Measurements from ENCODE around the gene STMN1. TPM values are rescaled to one million over a fixed set of nuclear protein-coding genes. Genes with fewer than 3 reads are reported as not detected.

Gene STMN1
- total and polyA plus RNA-seq, 10 of the 15 experiments (the other 5 are each of a cell fraction or from before 2014, with no cell fraction given), result 220 to 1,272 (median 603) TPM

DNA sequence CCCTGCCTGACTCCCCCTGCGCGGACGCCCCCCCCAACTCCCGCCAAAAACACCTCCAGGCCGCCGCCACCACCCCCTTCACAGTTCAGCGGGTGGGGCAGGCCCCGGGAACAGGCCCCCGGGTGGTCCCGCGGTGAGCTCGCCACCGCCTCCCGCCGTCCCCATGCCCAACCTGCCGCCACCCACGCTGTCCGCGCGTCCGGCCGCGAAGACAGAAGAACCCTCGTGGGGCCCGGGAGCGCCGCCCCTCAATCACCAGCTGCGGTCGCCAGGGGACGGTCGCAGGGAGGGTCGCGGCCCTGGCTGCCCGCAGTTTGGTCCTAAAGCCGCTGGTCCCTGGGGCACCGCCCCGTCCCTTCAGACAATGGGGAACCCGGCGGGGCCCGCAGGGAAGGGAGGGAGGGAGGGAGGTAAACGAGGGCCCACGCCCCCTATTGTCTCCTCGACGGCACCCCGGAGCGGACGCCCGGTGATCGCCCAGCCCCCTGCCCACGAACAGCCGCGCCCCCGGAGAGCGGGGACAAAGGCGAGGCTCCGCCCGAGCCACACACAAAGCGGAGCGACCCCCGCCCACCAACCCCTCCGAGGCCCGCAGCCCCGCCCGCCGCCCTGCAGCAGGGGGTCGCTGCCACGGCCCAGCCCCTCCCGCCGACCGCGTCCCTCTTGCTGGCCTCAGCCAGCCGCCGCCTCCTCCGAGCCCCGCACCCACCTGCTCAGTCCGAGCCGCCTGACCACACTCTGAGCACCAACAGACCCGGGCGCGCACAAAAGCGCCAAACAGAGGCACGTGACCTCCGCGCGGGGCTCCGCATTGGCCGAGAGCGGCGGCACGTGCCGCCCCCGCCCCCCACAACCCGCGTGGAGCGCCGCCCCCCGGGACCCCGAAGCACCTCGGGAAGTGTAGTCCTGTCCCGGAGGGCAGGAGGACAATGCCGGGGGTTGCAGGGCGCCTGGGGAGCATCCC lies at the start of gene STMN1 (continued):
- TF ChIP-seq TAF1 (IDR thresholded peaks at IDR 0.05; ENCODE audit: borderline replicate concordance, low read depth, low read length), result peak; percentile 76; the same call in 1 of the 2 replicates
- no peak for TF ChIP-seq NRF1 (conservative IDR thresholded peaks at IDR 0.05; ENCODE audit: low read depth, low read length)
- TF ChIP-seq LARP7 (IDR thresholded peaks at IDR 0.05), result no peak
- TF ChIP-seq STAT1 (conservative IDR thresholded peaks at IDR 0.05), result no peak
- peak; percentile 56; the same call in 1 of the 2 replicates for TF ChIP-seq CHD2 (IDR thresholded peaks at IDR 0.05; ENCODE audit: borderline replicate concordance, low read depth, low read length)
- TF ChIP-seq ZNF384 (IDR thresholded peaks at IDR 0.05; ENCODE audit: borderline replicate concordance, low read depth, low read length), result no peak
- TF ChIP-seq SIX5 (IDR thresholded peaks at IDR 0.05; ENCODE audit: low read depth, low read length, severe bottlenecking), result peak; percentile 79
- TF ChIP-seq MXI1 (IDR thresholded peaks at IDR 0.05; ENCODE audit: low read depth, low read length), result 0 out of 2 replicates have a peak, but pooled peaks have one; percentile 13
- no peak for TF ChIP-seq SRF (IDR thresholded peaks at IDR 0.05; ENCODE audit: low read depth in 2 of 2, low read length in 2 of 2)
- peak; percentile 80; the same call in 1 of the 2 replicates for TF ChIP-seq SMAD5 (IDR thresholded peaks at IDR 0.05; ENCODE audit: low read depth)
- TF ChIP-seq, protein P1, sequence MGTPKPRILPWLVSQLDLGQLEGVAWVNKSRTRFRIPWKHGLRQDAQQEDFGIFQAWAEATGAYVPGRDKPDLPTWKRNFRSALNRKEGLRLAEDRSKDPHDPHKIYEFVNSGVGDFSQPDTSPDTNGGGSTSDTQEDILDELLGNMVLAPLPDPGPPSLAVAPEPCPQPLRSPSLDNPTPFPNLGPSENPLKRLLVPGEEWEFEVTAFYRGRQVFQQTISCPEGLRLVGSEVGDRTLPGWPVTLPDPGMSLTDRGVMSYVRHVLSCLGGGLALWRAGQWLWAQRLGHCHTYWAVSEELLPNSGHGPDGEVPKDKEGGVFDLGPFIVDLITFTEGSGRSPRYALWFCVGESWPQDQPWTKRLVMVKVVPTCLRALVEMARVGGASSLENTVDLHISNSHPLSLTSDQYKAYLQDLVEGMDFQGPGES (IDR thresholded peaks at IDR 0.05), result 0 out of 2 replicates have a peak, but pooled peaks have one; percentile 47
- TF ChIP-seq, protein P2, sequence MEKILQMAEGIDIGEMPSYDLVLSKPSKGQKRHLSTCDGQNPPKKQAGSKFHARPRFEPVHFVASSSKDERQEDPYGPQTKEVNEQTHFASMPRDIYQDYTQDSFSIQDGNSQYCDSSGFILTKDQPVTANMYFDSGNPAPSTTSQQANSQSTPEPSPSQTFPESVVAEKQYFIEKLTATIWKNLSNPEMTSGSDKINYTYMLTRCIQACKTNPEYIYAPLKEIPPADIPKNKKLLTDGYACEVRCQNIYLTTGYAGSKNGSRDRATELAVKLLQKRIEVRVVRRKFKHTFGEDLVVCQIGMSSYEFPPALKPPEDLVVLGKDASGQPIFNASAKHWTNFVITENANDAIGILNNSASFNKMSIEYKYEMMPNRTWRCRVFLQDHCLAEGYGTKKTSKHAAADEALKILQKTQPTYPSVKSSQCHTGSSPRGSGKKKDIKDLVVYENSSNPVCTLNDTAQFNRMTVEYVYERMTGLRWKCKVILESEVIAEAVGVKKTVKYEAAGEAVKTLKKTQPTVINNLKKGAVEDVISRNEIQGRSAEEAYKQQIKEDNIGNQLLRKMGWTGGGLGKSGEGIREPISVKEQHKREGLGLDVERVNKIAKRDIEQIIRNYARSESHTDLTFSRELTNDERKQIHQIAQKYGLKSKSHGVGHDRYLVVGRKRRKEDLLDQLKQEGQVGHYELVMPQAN (conservative IDR thresholded peaks at IDR 0.05), result peak; percentile 80
- peak; percentile 96 for TF ChIP-seq POLR2A (IDR thresholded peaks at IDR 0.05; ENCODE audit: low read depth, low read length)
- TF ChIP-seq, protein P3, sequence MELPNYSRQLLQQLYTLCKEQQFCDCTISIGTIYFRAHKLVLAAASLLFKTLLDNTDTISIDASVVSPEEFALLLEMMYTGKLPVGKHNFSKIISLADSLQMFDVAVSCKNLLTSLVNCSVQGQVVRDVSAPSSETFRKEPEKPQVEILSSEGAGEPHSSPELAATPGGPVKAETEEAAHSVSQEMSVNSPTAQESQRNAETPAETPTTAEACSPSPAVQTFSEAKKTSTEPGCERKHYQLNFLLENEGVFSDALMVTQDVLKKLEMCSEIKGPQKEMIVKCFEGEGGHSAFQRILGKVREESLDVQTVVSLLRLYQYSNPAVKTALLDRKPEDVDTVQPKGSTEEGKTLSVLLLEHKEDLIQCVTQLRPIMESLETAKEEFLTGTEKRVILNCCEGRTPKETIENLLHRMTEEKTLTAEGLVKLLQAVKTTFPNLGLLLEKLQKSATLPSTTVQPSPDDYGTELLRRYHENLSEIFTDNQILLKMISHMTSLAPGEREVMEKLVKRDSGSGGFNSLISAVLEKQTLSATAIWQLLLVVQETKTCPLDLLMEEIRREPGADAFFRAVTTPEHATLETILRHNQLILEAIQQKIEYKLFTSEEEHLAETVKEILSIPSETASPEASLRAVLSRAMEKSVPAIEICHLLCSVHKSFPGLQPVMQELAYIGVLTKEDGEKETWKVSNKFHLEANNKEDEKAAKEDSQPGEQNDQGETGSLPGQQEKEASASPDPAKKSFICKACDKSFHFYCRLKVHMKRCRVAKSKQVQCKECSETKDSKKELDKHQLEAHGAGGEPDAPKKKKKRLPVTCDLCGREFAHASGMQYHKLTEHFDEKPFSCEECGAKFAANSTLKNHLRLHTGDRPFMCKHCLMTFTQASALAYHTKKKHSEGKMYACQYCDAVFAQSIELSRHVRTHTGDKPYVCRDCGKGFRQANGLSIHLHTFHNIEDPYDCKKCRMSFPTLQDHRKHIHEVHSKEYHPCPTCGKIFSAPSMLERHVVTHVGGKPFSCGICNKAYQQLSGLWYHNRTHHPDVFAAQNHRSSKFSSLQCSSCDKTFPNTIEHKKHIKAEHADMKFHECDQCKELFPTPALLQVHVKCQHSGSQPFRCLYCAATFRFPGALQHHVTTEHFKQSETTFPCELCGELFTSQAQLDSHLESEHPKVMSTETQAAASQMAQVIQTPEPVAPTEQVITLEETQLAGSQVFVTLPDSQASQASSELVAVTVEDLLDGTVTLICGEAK (IDR thresholded peaks at IDR 0.05; ENCODE audit: borderline replicate concordance), result no peak
- no peak for TF ChIP-seq JUND (IDR thresholded peaks at IDR 0.05; ENCODE audit: low read depth, low read length)
- TF ChIP-seq ASH2L (IDR thresholded peaks at IDR 0.05; ENCODE audit: borderline replicate concordance, low read depth), result no peak
- TF ChIP-seq ETV6 (conservative IDR thresholded peaks at IDR 0.05 in 1 of 2, IDR thresholded peaks at IDR 0.05 in 1 of 2; ENCODE audit: borderline replicate concordance in 1 of 2, low read depth in 1 of 2), result no peak
- TF ChIP-seq BHLHE40 (IDR thresholded peaks at IDR 0.05; ENCODE audit: borderline replicate concordance in 1 of 2, low read depth in 2 of 2, low read length in 1 of 2), result peak; percentile 100
- TF ChIP-seq NFIC (IDR thresholded peaks at IDR 0.05; ENCODE audit: low read depth, low read length), result no peak
